H9 (cell line): ENCODE data around the gene DISC1. TPM values are rescaled to one million over a fixed set of nuclear protein-coding genes. Genes with fewer than 3 reads are reported as not detected.

Experiments
- DNase-seq: peaks from one replicate; pipeline ENCODE4 v3.0.0-alpha.2; 2017
- H2AFZ ChIP-seq: one replicate; pipeline ENCODE4 v1.6.1; 2013; ENCODE audit warnings: mild to moderate bottlenecking, low read length, control low read depth, moderate library complexity
- H2AK5ac ChIP-seq: 2 replicates; pipeline ENCODE4 v1.6.1; 2013; ENCODE audit warnings: low read length, control low read depth, mixed read lengths; ENCODE audit not compliant: insufficient read length
- H2BK120ac ChIP-seq: one replicate; pipeline ENCODE4 v1.6.1; 2013; ENCODE audit warnings: low read depth, mild to moderate bottlenecking, low read length, control low read depth, inconsistent platforms; ENCODE audit not compliant: poor library complexity, severe bottlenecking
- H2BK12ac ChIP-seq: 2 replicates; pipeline ENCODE4 v1.6.1; 2013; ENCODE audit warnings: low read length, control low read depth, mixed read lengths, low read depth; ENCODE audit not compliant: insufficient read length
- H2BK15ac ChIP-seq: 2 replicates; pipeline ENCODE4 v1.6.1; 2013; ENCODE audit warnings: low read depth, low read length, control low read depth
- H2BK20ac ChIP-seq: one replicate; pipeline ENCODE4 v1.6.1; 2013; ENCODE audit warnings: low read depth, mild to moderate bottlenecking, low read length, control low read depth, inconsistent platforms; ENCODE audit not compliant: poor library complexity, severe bottlenecking
- H2BK5ac ChIP-seq: 2 replicates; pipeline ENCODE4 v1.6.1; 2013; ENCODE audit warnings: low read length, control low read depth, mixed read lengths; ENCODE audit not compliant: insufficient read length
- H3K14ac ChIP-seq: 2 replicates; pipeline ENCODE4 v1.6.1; 2013; ENCODE audit warnings: low read length, control low read depth; ENCODE audit not compliant: insufficient read depth
- H3K18ac ChIP-seq: 2 replicates; pipeline ENCODE4 v1.6.1; 2013; ENCODE audit warnings: low read depth, mild to moderate bottlenecking, mixed read lengths, low read length, control low read depth; ENCODE audit not compliant: insufficient read length
- H3K23ac ChIP-seq: 2 replicates; pipeline ENCODE4 v1.6.1; 2013; ENCODE audit warnings: low read length, control low read depth, mixed read lengths, low read depth; ENCODE audit not compliant: insufficient read length
- H3K23me2 ChIP-seq: 2 replicates; pipeline ENCODE4 v1.6.1; 2013; ENCODE audit warnings: low read depth, mild to moderate bottlenecking, mixed read lengths, low read length, control low read depth; ENCODE audit not compliant: insufficient read length, poor library complexity, severe bottlenecking
- H3K27ac ChIP-seq: 2 replicates; pipeline ENCODE4 v1.5.1; 2013; ENCODE audit warnings: low read length, control low read depth, mixed read lengths, low read depth; ENCODE audit not compliant: insufficient read length
- H3K27me3 ChIP-seq: 2 replicates; pipeline ENCODE4 v1.6.1; 2013; ENCODE audit warnings: low read length, control low read depth, inconsistent platforms; ENCODE audit not compliant: insufficient read depth
- H3K4ac ChIP-seq: 2 replicates; pipeline ENCODE4 v1.6.1; 2013; ENCODE audit warnings: low read depth, mild to moderate bottlenecking, control low read depth, inconsistent platforms, low read length, moderate library complexity
- H3K4me1 ChIP-seq: 2 replicates; pipeline ENCODE4 v1.6.1; 2013; ENCODE audit warnings: low read length, control low read depth, inconsistent platforms; ENCODE audit not compliant: insufficient read depth
- H3K4me2 ChIP-seq: 2 replicates; pipeline ENCODE4 v1.6.1; 2013; ENCODE audit warnings: low read length, control low read depth, mixed read lengths; ENCODE audit not compliant: insufficient read length, insufficient read depth
- H3K56ac ChIP-seq: 2 replicates; pipeline ENCODE4 v1.6.1; 2013; ENCODE audit warnings: low read depth, mild to moderate bottlenecking, mixed read lengths, low read length, control low read depth; ENCODE audit not compliant: insufficient read length
- H3K79me1 ChIP-seq: 2 replicates; pipeline ENCODE4 v1.6.1; 2013; ENCODE audit warnings: low read depth, mild to moderate bottlenecking, moderate library complexity, low read length, control low read depth, inconsistent platforms; ENCODE audit not compliant: insufficient read depth, poor library complexity, severe bottlenecking
- H3K79me2 ChIP-seq: 2 replicates; pipeline ENCODE4 v1.6.1; 2013; ENCODE audit warnings: low read length, control low read depth, inconsistent platforms; ENCODE audit not compliant: insufficient read depth
- H3K9ac ChIP-seq: 2 replicates; pipeline ENCODE4 v1.6.1; 2013; ENCODE audit warnings: low read length, control low read depth, mixed read lengths; ENCODE audit not compliant: insufficient read length; ENCODE audit errors: extremely low read depth
- H3K9me3 ChIP-seq: one replicate; pipeline ENCODE4 v1.6.1; 2013; ENCODE audit warnings: low read depth, low read length, inconsistent platforms; ENCODE audit not compliant: control insufficient read depth
- H3T11ph ChIP-seq: one replicate; pipeline ENCODE4 v1.6.1; 2013; ENCODE audit warnings: mild to moderate bottlenecking, low read length, control low read depth, inconsistent platforms
- H4K20me1 ChIP-seq: one replicate; pipeline ENCODE4 v1.6.1; 2013; ENCODE audit not compliant: control insufficient read depth, insufficient read length, insufficient read depth
- H4K5ac ChIP-seq: 2 replicates; pipeline ENCODE4 v1.6.1; 2013; ENCODE audit warnings: low read depth, mild to moderate bottlenecking, mixed read lengths, low read length, control low read depth; ENCODE audit not compliant: insufficient read length
- H4K8ac ChIP-seq: replicated peaks from 2 replicates; pipeline ENCODE4 v1.6.1; 2013; ENCODE audit warnings: low read length, control low read depth, mixed read lengths, low read depth; ENCODE audit not compliant: insufficient read length
- H4K91ac ChIP-seq: 2 replicates; pipeline ENCODE4 v1.6.1; 2013; ENCODE audit warnings: low read depth, mild to moderate bottlenecking, moderate library complexity, mixed read lengths, low read length, control low read depth; ENCODE audit not compliant: insufficient read length
- H3K27ac Mint-ChIP-seq, 3 experiments: 2 replicates in 2 of 3; 3 replicates in 1 of 3; pipeline ENCODE4 v1.8.0; 2020 to 2021; ENCODE audit warnings: mixed read lengths in 3 of 3, mild to moderate bottlenecking in 1 of 3, moderate library complexity in 1 of 3
- H3K27me3 Mint-ChIP-seq: 2 replicates; pipeline ENCODE4 v1.8.0; 2021; ENCODE audit warnings: low read depth, mild to moderate bottlenecking, moderate library complexity, mixed read lengths
- H3K36me3 Mint-ChIP-seq, 3 experiments: 2 replicates in 2 of 3; 3 replicates in 1 of 3; pipeline ENCODE4 v1.8.0; 2020 to 2021; ENCODE audit warnings: low read depth in 3 of 3, mixed read lengths in 3 of 3; ENCODE audit not compliant: insufficient read depth in 1 of 3
- H3K4me1 Mint-ChIP-seq, 2 experiments: 2 replicates each; pipeline ENCODE4 v1.8.0; 2020; ENCODE audit warnings: mixed read lengths in 2 of 2
- H3K4me3 Mint-ChIP-seq, 2 experiments: 2 replicates in 1 of 2; 3 replicates in 1 of 2; pipeline ENCODE4 v1.8.0; 2020 to 2021; ENCODE audit warnings: mild to moderate bottlenecking in 2 of 2, mixed read lengths in 2 of 2, moderate library complexity in 1 of 2
- H3K9me3 Mint-ChIP-seq, 2 experiments: 2 replicates in 1 of 2; 3 replicates in 1 of 2; pipeline ENCODE4 v1.8.0; 2020; ENCODE audit warnings: mild to moderate bottlenecking in 2 of 2, mixed read lengths in 2 of 2, moderate library complexity in 1 of 2
- CTCF ChIP-seq: fragments of 200-600 bp; sonication (generic); conservative IDR thresholded peaks from 3 replicates; pipeline ENCODE4 v1.8.0; 2021; ENCODE audit warnings: antibody characterized with exemption, mild to moderate bottlenecking
- WGBS: extraction: QIAGEN DNeasy Blood & Tissue Kit; methylation state at CpG from one replicate; pipeline ENCODE4 v1.1.7; 2013; ENCODE audit warnings: missing lambda C conversion rate, low lambda C conversion rate, mixed read lengths; ENCODE audit not compliant: insufficient read length; ENCODE audit errors: extremely low coverage; 5-methylcytosine and 5-hydroxymethylcytosine counted together
- total RNA-seq: library from RNA; stranded (reverse); gene quantifications from 2 replicates; pipeline ENCODE4 v1.2.1, GENCODE V29; 2021

The DISC1 gene
- total RNA-seq, 1 experiment from 2014 or later: 2.5 TPM

GRCh38 chr1:231855926-231856325 is 229.3 kb downstream of the DISC1 start:
- Histone ChIP-seq H3K23ac (no peak overlapping the region), H2BK12ac (no peak overlapping the region), H3K9me3 (no peaks in the 10 kb centered on the region), H4K8ac (no peak overlapping the region), H3K23me2 (no peaks in the 10 kb centered on the region), H3K56ac (no peak overlapping the region), H4K20me1 (no peaks in the 10 kb centered on the region), H3K79me1 (no peaks in the 10 kb centered on the region), H2BK120ac (no peak overlapping the region), H4K91ac (no peak overlapping the region), H2BK15ac (no peak overlapping the region), H3K27ac (no peak overlapping the region), H4K5ac (no peak overlapping the region), H3K79me2 (no peaks in the 10 kb centered on the region), H3K14ac (no peak overlapping the region), H2BK20ac (no peak overlapping the region), H3K4me1 (no peaks in the 10 kb centered on the region), H3K9ac (no peak overlapping the region), H3K4me2 (no peak overlapping the region), H2AFZ (no peak overlapping the region), H3K4ac (no peak overlapping the region), H2BK5ac (no peak overlapping the region), H3T11ph (no peak overlapping the region), H3K27me3 (no peaks in the 10 kb centered on the region), H3K18ac (no peak overlapping the region), H2AK5ac (no peak overlapping the region)
- Mint-ChIP-seq H3K36me3 (no peaks in the 10 kb centered on the region), H3K4me3 (no peak overlapping the region), H3K9me3 (no peaks in the 10 kb centered on the region), H3K27me3 (peaks cover 30% of the 10 kb centered on the region), H3K4me1 (peaks cover 19 to 20% of the 10 kb centered on the region in 2 experiments), H3K27ac (no peak overlapping the region)
- no CpG with 5 or more reads among the region's 5 CpGs for whole genome bisulfite sequencing
- DNase-seq: no peak
- TF ChIP-seq CTCF: no peak
